ENCODE data around the gene PGAM1. TPM values are rescaled to one million over a fixed set of nuclear protein-coding genes. Genes with fewer than 3 reads are reported as not detected.
"Not testable (repeated sequence)": the region's sequence is repeated elsewhere in the genome, so short reads cannot be mapped to it uniquely, and the experiment has no call there.

Gene PGAM1
- polyA plus RNA-seq, 1 donor, result 86.9 TPM

DNA sequence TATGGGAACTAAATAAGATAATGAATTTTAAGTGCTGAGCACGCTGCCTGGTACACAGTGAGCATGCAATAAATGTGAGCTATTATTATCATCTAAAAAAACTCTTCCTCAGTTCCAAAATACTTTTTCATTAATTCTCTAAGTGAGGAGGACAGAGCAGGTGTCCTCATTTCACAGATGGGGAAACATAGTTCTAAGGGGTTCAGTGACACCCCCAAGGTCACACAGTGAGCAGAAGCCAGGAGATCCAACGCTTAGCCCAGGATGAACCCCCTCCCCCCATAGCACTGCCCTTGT lies 18.1 kb upstream of the PGAM1 start:
- no peak for DNase-seq (ENCODE audit: low read depth)

- no peak for DNase-seq (ENCODE audit: low read depth)
These were observed 17.4 kb upstream of the PGAM1 start for GRCh38 chr10:97408496-97408992.

DNA sequence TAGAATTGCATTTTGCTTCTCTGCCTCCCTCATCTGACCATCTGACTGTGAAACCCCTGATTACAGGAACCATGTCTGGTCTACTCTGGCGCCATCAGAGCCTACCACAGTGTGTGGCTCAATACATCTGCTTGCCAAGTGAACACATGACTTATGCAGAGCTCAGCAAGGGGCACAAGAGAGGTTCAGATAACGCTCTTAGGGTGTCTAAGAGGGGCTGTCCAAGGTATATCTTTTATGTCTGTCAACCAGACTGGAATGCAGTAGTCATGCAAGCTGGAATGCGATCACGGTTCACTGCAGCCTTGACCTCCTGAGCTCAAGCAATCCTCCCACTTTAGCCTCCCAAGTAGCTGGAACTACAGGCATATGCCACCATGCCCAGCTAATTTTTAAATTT lies 14.6 kb upstream of the PGAM1 start:
- DNase-seq (ENCODE audit: low read depth), result no peak

- no peak for DNase-seq (ENCODE audit: low read depth)
These were observed 13.1 kb upstream of the PGAM1 start for GRCh38 chr10:97412891-97413304.

GRCh38 chr10:97416565-97416964 lies 9.4 kb upstream of the PGAM1 start:
- no peak for DNase-seq (ENCODE audit: low read depth)

DNA sequence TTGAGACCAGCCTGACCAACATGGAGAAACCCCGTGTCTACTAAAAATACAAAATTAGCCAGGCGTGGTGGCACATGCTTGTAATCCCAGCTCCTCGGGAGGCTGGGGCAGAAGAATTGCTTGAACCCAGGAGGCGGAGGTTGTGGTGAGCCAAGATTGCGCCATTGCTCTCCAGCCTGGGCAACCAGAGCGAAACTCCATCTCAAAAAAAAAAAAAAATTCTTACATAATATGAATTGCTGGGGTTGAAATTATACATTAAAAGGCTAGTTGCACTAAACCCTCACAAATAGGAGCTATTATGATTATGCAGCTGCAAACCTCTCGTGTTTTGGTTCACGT lies 2.3 kb upstream of the PGAM1 start:
- DNase-seq (ENCODE audit: low read depth), result not testable (repeated sequence)

GRCh38 chr10:97426776-97427570 lies 982 bp downstream of the PGAM1 start:
- DNase-seq (ENCODE audit: low read depth), result no peak

DNA sequence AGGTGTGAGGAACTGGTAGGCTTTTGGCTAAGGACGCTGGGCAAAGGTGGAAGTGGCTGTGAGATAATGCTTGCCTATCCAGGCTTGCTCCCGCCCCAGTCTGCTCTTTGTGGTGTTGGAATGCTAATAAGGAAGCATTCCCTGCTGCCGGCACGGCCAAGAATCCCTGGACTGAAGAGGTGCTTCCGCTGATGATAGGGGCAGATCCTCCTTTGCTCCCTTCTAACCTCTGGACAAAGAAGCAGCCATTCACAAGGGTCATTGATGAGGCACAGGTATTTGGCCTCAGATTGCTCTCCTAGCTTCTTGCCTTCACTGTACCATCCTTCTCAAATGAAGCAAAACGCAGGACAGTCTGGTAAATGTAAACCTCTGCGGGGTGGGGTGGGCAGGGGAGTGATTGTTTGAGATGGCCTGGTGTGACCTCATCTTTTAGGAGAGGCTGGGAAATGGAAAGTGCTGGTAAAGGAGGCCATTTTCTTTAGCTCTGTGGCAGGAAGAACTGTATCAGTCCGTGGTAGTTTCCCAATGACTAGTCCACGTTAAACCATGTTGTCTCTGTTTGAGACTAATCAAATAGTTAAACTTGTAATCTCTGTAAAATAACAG lies 1.7 kb downstream of the PGAM1 start:
- DNase-seq (ENCODE audit: low read depth), result no peak

DNA sequence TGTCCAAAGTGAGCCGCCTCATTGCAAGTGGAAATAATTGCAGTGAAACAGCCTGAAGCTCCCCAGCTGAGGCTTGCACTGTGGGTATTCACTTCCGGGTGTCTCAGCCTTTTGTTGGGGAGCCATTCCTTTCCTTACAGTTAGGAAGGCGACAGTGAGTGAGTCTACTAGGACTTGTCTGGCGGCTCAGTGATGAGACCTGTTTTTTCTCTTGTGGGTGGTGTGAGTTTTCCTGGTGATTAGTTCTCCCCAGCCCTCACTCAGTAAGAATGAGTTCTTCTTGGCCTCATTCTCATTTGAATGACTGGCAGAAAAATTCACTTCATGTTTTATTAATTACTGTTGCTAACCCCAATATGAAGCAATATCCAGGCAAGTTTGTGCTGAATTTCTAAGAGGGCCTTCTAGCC lies 2.6 kb downstream of the PGAM1 start:
- no peak for DNase-seq (ENCODE audit: low read depth)

DNA sequence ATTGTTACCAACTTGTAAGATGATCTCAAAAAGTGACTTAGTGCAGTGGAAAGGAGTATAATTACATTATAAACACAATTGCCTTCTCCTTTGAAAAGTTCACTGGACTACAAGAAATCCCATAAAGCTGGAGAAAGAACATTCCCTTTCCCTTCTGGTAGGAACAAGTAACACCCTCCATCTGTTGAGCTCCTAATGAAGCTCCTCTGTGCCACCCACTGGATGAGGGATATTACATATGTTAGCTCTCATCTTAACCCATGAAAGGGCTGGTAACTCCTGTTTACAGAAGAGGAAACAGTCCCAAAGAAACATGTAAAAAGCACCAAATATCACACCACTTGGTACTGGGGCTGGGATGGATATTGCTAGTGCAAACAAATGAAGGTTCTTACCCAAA lies 8.1 kb downstream of the PGAM1 start:
- DNase-seq (ENCODE audit: low read depth), result no peak

- no peak for DNase-seq (ENCODE audit: low read depth)
These were observed 8.6 kb downstream of the PGAM1 start for GRCh38 chr10:97434557-97434956.

- DNase-seq (ENCODE audit: low read depth), result no peak
These were observed 9.2 kb downstream of the PGAM1 start for GRCh38 chr10:97435211-97435610.

DNA sequence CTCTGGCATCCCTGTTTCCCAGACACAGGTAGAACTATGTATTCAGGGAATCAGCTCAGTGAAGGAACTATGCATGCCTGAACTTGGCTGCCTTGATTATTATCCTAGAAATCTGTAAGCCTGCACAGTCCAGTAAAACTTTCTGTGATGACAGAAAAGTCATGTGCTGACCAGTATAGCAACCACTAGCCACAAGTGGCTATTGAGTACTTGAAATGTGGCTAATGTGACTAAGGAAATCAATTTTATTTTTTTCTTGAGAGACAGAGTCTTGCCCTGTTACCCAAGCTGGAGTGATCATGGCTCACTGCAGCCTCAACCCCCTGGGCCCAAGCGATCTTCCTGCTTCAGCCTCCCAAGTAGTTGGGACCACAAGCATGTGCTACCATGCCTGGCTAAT lies 16.3 kb downstream of the PGAM1 start:
- no peak for DNase-seq (ENCODE audit: low read depth)

GRCh38 chr10:97444212-97444611 lies 18.2 kb downstream of the PGAM1 start:
- no peak for DNase-seq (ENCODE audit: low read depth)

DNA sequence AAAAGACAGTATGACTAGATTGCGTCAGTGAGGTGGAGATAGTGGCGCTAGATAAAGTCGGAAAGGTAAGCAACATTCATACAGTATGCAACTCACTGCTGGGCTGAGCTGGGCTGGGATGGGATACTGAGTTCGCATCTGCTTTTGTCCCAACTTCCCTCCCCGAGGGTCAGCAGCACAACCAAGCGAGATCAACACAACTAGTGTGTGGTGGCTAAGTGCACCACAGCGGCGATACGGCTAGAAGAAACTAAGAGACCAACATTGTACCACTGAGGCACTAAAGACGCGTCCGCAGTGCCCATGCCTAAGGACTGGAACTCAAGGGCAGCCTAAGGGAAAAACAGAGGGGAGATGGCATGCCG lies 19.3 kb downstream of the PGAM1 start:
- no peak for DNase-seq (ENCODE audit: low read depth)

GRCh38 chr10:97445722-97446639 lies 20.0 kb downstream of the PGAM1 start, which contains the start of the genes EXOSC1 and ZDHHC16:
Gene EXOSC1, minus strand, starts transcription at chr10:97446006. Its CDS starts 21 bp downstream, at chr10:97445985.
Gene ZDHHC16, plus strand, starts transcription at chr10:97446175. Its CDS starts 5,501 bp downstream, at chr10:97451676.
- DNase-seq (ENCODE audit: low read depth), result peak; percentile 95

DNA sequence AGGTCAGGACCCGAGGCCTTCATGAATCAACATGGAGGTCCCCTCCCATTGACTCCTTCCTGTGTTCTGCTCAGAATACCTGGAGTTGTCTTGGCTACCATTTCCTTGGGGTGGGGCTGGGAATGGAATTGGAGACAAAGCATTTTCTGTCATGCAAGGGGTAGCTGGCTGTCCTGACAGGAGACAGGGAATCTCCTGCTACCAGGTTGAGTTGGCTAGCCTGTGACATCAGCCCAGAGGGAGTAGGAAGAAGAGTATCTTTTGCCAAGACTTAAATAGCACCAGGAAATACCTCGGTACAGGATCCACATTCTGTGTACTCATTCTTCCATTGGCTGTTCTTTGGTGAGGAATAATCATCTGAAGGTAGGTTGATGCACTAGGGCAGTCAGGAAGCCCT lies 24.8 kb downstream of the PGAM1 start:
- no peak for DNase-seq (ENCODE audit: low read depth)

DNA sequence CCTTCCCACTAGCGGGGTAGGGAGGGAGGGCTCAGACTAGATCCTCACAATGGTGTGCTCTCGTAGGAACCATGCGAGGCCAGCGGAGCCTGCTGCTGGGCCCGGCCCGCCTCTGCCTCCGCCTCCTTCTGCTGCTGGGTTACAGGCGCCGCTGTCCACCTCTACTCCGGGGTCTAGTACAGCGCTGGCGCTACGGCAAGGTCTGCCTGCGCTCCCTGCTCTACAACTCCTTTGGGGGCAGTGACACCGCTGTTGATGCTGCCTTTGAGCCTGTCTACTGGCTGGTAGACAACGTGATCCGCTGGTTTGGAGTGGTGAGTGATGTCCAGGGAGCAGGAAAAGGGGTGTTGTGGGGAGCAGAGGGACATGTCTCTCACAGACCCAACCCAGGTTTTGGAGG lies 25.6 kb downstream of the PGAM1 start:
- no peak for DNase-seq (ENCODE audit: low read depth)

DNA sequence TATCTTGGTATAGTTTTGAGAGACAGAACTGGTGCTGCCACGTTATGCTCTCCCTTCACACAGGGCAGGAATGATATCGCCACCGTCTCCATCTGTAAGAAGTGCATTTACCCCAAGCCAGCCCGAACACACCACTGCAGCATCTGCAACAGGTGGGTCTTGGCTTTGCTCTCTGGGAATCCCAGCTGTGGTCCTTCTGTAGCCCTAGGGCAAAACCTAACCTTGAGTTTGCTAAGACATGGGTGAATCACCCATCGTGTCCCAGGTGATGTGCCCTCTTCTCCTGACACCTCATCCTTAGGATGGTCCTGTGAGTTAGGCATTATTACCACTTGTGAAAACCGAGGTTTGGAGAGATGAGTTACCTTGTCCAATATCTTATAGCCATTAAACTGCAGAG lies 26.4 kb downstream of the PGAM1 start:
- no peak for DNase-seq (ENCODE audit: low read depth)

GRCh38 chr10:97454330-97455036 lies 28.5 kb downstream of the PGAM1 start:
- DNase-seq (ENCODE audit: low read depth), result no peak

GRCh38 chr10:97456034-97456685 lies 30.2 kb downstream of the PGAM1 start:
- DNase-seq (ENCODE audit: low read depth), result no peak

Measured in forelimb muscle (tissue), 1 donor.